Karpas-422 (cell line): ENCODE measurements around the gene HSPA4. TPM values are rescaled to one million over a fixed set of nuclear protein-coding genes. Genes with fewer than 3 reads are reported as not detected.

Experiments used
- DNase-seq: peaks from one replicate; pipeline ENCODE4 v3.0.0-alpha.2; 2015
- H2AFZ ChIP-seq: fragments of 200-600 bp; sonication (generic); 2 replicates; pipeline ENCODE4 v1.6.1; 2014; ENCODE audit warnings: antibody characterized with exemption, low read length, mixed read lengths
- H3K27ac ChIP-seq: fragments of 200-600 bp; sonication (generic); 2 replicates; pipeline ENCODE4 v1.5.1; 2014; ENCODE audit warnings: mild to moderate bottlenecking, low read length, moderate library complexity
- H3K27me3 ChIP-seq: fragments of 200-600 bp; sonication (generic); 2 replicates; pipeline ENCODE4 v1.6.1; 2014; ENCODE audit warnings: low read length, mixed read lengths
- H3K36me3 ChIP-seq: fragments of 200-600 bp; sonication (generic); 2 replicates; pipeline ENCODE4 v1.6.1; 2014; ENCODE audit warnings: low read length, mixed read lengths; ENCODE audit not compliant: insufficient read depth
- H3K4me1 ChIP-seq: fragments of 200-600 bp; sonication (generic); 2 replicates; pipeline ENCODE4 v1.6.1; 2014; ENCODE audit warnings: mild to moderate bottlenecking, low read length, mixed read lengths
- H3K4me2 ChIP-seq: fragments of 200-600 bp; sonication (generic); 2 replicates; pipeline ENCODE4 v1.6.1; 2014; ENCODE audit warnings: low read length, low read depth, mild to moderate bottlenecking; ENCODE audit not compliant: poor library complexity, severe bottlenecking
- H3K4me3 ChIP-seq: fragments of 200-600 bp; sonication (generic); 2 replicates; pipeline ENCODE4 v1.5.1; 2014; ENCODE audit warnings: mild to moderate bottlenecking, antibody characterized with exemption, low read length, mixed read lengths
- H3K79me2 ChIP-seq: fragments of 200-600 bp; sonication (generic); 2 replicates; pipeline ENCODE4 v1.6.1; 2014; ENCODE audit warnings: mild to moderate bottlenecking, low read length, mixed read lengths
- H3K9ac ChIP-seq: fragments of 200-600 bp; sonication (generic); 2 replicates; pipeline ENCODE4 v1.6.0; 2014; ENCODE audit warnings: low read length
- H3K9me2 ChIP-seq: fragments of 200-600 bp; sonication (generic), shearing (Covaris generic); replicated peaks from 2 replicates; pipeline ENCODE4 v1.6.0; 2014; ENCODE audit warnings: mild to moderate bottlenecking, low read length, moderate library complexity; ENCODE audit not compliant: insufficient read depth
- H3K9me3 ChIP-seq: fragments of 300-700, 200-600 bp; sonication (generic); 2 replicates; pipeline ENCODE4 v1.6.1; 2014; ENCODE audit warnings: low read length, mixed read lengths
- H4K20me1 ChIP-seq: fragments of 200-600 bp; sonication (generic); 2 replicates; pipeline ENCODE4 v1.6.1; 2014; ENCODE audit warnings: mild to moderate bottlenecking, antibody characterized with exemption, low read length, low read depth; ENCODE audit not compliant: insufficient read depth
- total RNA-seq: library from RNA; depleted of rRNA; stranded (reverse); fragments of >200 nt; shearing (Covaris generic); gene quantifications from 2 replicates; pipeline ENCODE4 v1.2.3, GENCODE V29; 2014; ENCODE audit warnings: low replicate concordance

HSPA4 gene
- total RNA-seq, 1 experiment from 2014 or later = 122 TPM

- Histone ChIP-seq H4K20me1 (no peaks in the 10 kb centered on the region), H3K4me3 (no peak overlapping the region), H3K9me3 (no peaks in the 10 kb centered on the region), H3K79me2 (no peaks in the 10 kb centered on the region), H3K27me3 (no peaks in the 10 kb centered on the region), H3K4me2 (no peak overlapping the region), H2AFZ (no peak overlapping the region), H3K27ac (no peak overlapping the region), H3K9me2 (no peaks in the 10 kb centered on the region), H3K9ac (no peak overlapping the region), H3K4me1 (peaks cover 17% of the 10 kb centered on the region), H3K36me3 (no peaks in the 10 kb centered on the region)
- DNase-seq = no peak
Measured at GRCh38 chr5:133112026-133112660, 60.3 kb downstream of the HSPA4 start.

DNA sequence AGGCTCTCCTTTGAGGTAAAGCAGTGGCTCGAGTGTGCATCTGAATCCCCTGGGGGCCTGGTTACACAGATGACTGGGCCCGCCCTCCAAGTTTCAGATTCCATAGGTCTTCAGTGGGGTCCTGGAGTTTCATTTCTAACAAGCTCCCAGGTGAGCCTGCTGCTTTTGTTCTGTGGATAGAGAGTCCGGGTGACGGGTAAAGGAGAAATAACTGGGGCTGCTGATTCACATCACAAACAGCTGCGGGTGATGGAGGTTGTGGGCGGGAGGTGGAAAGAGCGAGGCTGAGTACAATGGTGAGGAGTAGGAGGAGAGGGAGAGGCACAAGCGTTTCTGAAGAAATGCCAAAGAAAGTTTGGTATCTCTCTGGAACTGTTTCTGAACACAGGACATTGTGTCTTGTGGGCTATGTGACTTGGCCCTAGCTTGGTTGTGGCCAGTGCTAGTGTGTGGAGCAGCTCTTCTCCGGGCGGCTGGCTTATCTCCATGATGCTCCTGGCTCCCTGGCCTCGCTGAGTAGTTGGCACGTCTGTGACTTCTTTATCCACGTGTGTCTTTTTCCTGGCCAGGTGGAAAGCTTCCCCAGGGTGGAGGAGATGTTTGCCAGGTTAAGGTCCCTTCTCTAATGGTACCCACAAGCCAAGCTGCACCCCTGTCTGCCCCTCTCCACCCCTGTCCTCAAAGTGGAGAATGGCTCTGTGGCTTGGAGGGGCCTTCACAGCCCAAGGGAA lies 61.7 kb downstream of the HSPA4 start:
- no peak overlapping the region for H3K4me2 ChIP-seq
- no peaks in the 10 kb centered on the region for H3K79me2 ChIP-seq
- H3K36me3 ChIP-seq = no peaks in the 10 kb centered on the region
- no peaks in the 10 kb centered on the region for H4K20me1 ChIP-seq
- H3K4me1 ChIP-seq = peaks cover 10% of the 10 kb centered on the region
- H3K27ac ChIP-seq = no peak overlapping the region
- H3K27me3 ChIP-seq = no peaks in the 10 kb centered on the region
- H3K4me3 ChIP-seq = no peak overlapping the region
- no peaks in the 10 kb centered on the region for H3K9me2 ChIP-seq
- H3K9ac ChIP-seq = no peak overlapping the region
- no peak overlapping the region for H2AFZ ChIP-seq
- DNase-seq = no peak
- H3K9me3 ChIP-seq = no peaks in the 10 kb centered on the region

DNA sequence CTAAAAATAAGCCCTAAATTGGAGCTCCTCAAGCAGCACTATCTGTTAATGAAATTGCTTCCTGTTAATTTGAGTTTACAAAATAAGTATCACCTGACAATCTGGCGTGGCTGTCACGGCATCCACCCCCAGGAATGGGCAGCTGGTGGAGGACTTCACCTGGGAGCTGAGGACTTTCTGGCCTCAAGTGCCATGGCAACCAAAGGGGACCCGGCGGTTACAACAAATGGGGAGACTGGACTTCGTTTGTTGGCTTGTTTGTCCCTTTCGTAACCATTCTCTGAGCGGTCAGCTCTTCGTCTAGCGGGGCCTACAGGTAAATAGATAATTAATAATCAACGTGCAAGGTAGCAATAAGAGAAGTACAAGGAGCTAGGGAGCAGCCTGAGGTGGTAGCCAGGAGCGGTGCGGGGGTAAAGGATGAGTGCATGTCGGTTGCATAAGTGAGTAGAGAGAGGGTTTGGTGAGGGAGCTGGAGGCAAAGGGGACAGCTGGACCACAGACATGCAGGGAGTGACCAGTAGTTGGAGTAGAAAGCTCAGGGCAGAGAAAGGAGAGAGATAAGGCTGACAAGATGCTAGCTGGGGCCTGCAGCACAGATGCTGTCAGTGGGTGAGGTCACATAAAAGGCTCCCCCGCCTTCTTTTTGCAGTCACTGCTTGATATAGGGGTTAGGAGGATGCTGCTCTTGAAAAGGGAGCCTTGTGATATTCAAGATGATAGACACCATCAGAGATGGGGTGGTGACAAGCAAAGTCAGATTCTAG lies 62.5 kb downstream of the HSPA4 start:
- no peaks in the 10 kb centered on the region for H3K36me3 ChIP-seq
- no peak overlapping the region for H3K4me2 ChIP-seq
- H3K27me3 ChIP-seq = no peaks in the 10 kb centered on the region
- no peaks in the 10 kb centered on the region for H4K20me1 ChIP-seq
- H3K4me3 ChIP-seq = no peak overlapping the region
- H3K9ac ChIP-seq = no peak overlapping the region
- no peak overlapping the region for H3K27ac ChIP-seq
- H3K9me3 ChIP-seq = no peaks in the 10 kb centered on the region
- H2AFZ ChIP-seq = no peak overlapping the region
- peaks cover 16% of the 10 kb centered on the region for H3K4me1 ChIP-seq
- DNase-seq = no peak
- H3K79me2 ChIP-seq = no peaks in the 10 kb centered on the region
- H3K9me2 ChIP-seq = no peaks in the 10 kb centered on the region

DNA sequence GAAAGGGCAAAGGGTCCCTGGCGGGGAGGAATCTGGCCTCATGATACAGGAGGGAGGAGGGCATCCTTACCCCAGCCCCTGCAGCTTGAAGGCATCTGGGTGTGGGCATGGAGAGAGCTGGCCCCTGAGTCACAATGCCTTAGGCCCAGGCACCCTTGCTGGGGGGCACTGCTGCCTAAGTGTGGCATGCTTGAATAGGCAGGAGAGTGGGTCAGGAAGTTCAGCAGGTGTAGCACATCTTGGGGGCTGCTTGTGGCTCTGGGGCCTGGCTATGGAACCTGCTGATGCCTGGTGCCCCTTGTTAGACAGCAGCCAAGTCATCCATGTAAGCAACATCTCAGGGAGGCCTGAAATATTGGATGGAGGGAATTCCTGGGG lies 63.1 kb downstream of the HSPA4 start:
- Histone ChIP-seq H3K27ac (no peak overlapping the region), H3K36me3 (no peaks in the 10 kb centered on the region), H3K4me3 (no peak overlapping the region), H2AFZ (no peak overlapping the region), H3K9ac (no peak overlapping the region), H3K4me1 (peaks cover 22% of the 10 kb centered on the region), H3K79me2 (no peaks in the 10 kb centered on the region), H3K27me3 (no peaks in the 10 kb centered on the region), H3K9me3 (no peaks in the 10 kb centered on the region), H3K9me2 (no peaks in the 10 kb centered on the region), H3K4me2 (no peak overlapping the region), H4K20me1 (no peaks in the 10 kb centered on the region)
- DNase-seq = peak; percentile 31

- no peaks in the 10 kb centered on the region for H3K27me3 ChIP-seq
- no peak overlapping the region for H3K27ac ChIP-seq
- no peak overlapping the region for H2AFZ ChIP-seq
- no peak overlapping the region for H3K9ac ChIP-seq
- peak; percentile 37 for DNase-seq
- H3K36me3 ChIP-seq = no peaks in the 10 kb centered on the region
- H3K9me3 ChIP-seq = no peaks in the 10 kb centered on the region
- no peaks in the 10 kb centered on the region for H3K79me2 ChIP-seq
- H3K4me1 ChIP-seq = peaks cover 35% of the 10 kb centered on the region
- H3K4me3 ChIP-seq = no peak overlapping the region
- H3K4me2 ChIP-seq = no peak overlapping the region
- H4K20me1 ChIP-seq = no peaks in the 10 kb centered on the region
- no peaks in the 10 kb centered on the region for H3K9me2 ChIP-seq
Measured at GRCh38 chr5:133116601-133117000, 64.8 kb downstream of the HSPA4 start.

GRCh38 chr5:133117166-133117911 lies 65.5 kb downstream of the HSPA4 start:
- Histone ChIP-seq H3K36me3 (no peaks in the 10 kb centered on the region), H3K9me3 (no peaks in the 10 kb centered on the region), H3K4me1 (peaks cover 36% of the 10 kb centered on the region), H3K4me3 (no peak overlapping the region), H4K20me1 (no peaks in the 10 kb centered on the region), H3K27me3 (no peaks in the 10 kb centered on the region), H3K4me2 (no peak overlapping the region), H2AFZ (no peak overlapping the region), H3K79me2 (no peaks in the 10 kb centered on the region), H3K9me2 (no peaks in the 10 kb centered on the region), H3K9ac (no peak overlapping the region), H3K27ac (no peak overlapping the region)
- no peak for DNase-seq

DNA sequence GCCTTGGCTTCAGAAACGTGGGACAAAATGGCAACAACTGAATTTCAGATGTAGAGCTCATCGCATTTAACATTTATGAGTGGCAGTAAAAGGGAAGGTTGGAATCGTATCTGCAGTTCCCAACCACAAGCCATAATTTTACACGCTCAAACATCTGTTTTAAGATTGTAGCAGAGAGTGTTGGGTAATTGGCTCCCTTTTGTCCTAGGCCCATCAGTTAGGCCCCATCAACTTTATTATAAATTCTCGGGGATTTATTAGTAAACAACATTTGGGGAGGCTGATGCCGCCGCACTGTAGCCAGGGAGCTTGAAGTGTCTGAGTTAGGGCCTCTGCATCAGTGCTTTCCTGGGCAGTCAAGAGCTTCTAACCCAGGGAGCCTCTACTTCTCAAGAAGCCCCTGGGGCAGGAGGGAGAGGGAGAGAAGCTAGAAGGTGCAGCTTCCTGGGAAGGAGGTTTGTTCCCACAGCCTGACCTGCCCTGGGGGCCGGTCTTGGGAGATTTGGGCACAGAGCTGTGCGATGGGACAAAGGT lies 66.2 kb downstream of the HSPA4 start:
- peak; percentile 38 for DNase-seq
- H3K4me3 ChIP-seq = no peak overlapping the region
- no peak overlapping the region for H3K27ac ChIP-seq
- no peak overlapping the region for H2AFZ ChIP-seq
- no peaks in the 10 kb centered on the region for H3K9me2 ChIP-seq
- H4K20me1 ChIP-seq = no peaks in the 10 kb centered on the region
- H3K79me2 ChIP-seq = no peaks in the 10 kb centered on the region
- H3K36me3 ChIP-seq = no peaks in the 10 kb centered on the region
- H3K27me3 ChIP-seq = no peaks in the 10 kb centered on the region
- no peaks in the 10 kb centered on the region for H3K9me3 ChIP-seq
- no peak overlapping the region for H3K9ac ChIP-seq
- no peak overlapping the region for H3K4me2 ChIP-seq
- H3K4me1 ChIP-seq = peaks cover 40% of the 10 kb centered on the region
